Epithelial cell of esophagus (primary cell): ENCODE measurements around the gene STRADA.

Experiments
- DNase-seq: peaks from one replicate; pipeline ENCODE4 v3.0.0; 2010; ENCODE audit warnings: low read depth
- H3K4me3 ChIP-seq: 2 replicates; pipeline ENCODE4 v1.5.1; 2011; ENCODE audit warnings: mild to moderate bottlenecking, low read length, control low read depth
- CTCF ChIP-seq: IDR thresholded peaks from 2 replicates; pipeline ENCODE4 v1.5.1; 2011; ENCODE audit warnings: low read depth, mild to moderate bottlenecking, low read length, control low read depth, inconsistent platforms; ENCODE audit not compliant: insufficient read depth; ENCODE audit errors: missing control alignments

STRADA gene

GRCh38 chr17:63758428-63758827 is 16.8 kb upstream of the STRADA start:
- H3K4me3 ChIP-seq, result no peak overlapping the region
- no peak for TF ChIP-seq CTCF
- no peak for DNase-seq

GRCh38 chr17:63754046-63754445 is 12.4 kb upstream of the STRADA start:
- no peak for TF ChIP-seq CTCF
- DNase-seq, result peak; percentile 60
- no peak overlapping the region for H3K4me3 ChIP-seq

- TF ChIP-seq CTCF, result no peak
- peak; percentile 34 for DNase-seq
- H3K4me3 ChIP-seq, result no peak overlapping the region
Observed at GRCh38 chr17:63753215-63753614, 11.6 kb upstream of the STRADA start.

- no peak for TF ChIP-seq CTCF
- H3K4me3 ChIP-seq, result no peak overlapping the region
- no peak for DNase-seq
Observed at GRCh38 chr17:63752707-63753106, 11.1 kb upstream of the STRADA start.

GRCh38 chr17:63751806-63752205 is 10.2 kb upstream of the STRADA start:
- TF ChIP-seq CTCF, result no peak
- no peak for DNase-seq

GRCh38 chr17:63741143-63741407 is 524 bp downstream of the STRADA start:
- peak overlapping the region; percentile 88 for H3K4me3 ChIP-seq
- no peak for TF ChIP-seq CTCF
- no peak for DNase-seq

More at GRCh38 chr17:63751806-63752205, 10.2 kb upstream of the STRADA start:
- no peak overlapping the region for H3K4me3 ChIP-seq

GRCh38 chr17:63740464-63741142 is 996 bp downstream of the STRADA start:
- peak; percentile 55 for DNase-seq
- TF ChIP-seq CTCF, result no peak
- peak overlapping the region; percentile 88 for H3K4me3 ChIP-seq
